HG03521 (cell line): ENCODE measurements around the gene KIAA0753.

Experiments
- ATAC-seq: cut with Tn5 transposase; IDR thresholded peaks from one replicate; pipeline ENCODE4 v1.9.1; 2021; ENCODE audit warnings: mild to moderate bottlenecking, moderate library complexity; ENCODE audit not compliant: unreplicated experiment

Gene KIAA0753

DNA sequence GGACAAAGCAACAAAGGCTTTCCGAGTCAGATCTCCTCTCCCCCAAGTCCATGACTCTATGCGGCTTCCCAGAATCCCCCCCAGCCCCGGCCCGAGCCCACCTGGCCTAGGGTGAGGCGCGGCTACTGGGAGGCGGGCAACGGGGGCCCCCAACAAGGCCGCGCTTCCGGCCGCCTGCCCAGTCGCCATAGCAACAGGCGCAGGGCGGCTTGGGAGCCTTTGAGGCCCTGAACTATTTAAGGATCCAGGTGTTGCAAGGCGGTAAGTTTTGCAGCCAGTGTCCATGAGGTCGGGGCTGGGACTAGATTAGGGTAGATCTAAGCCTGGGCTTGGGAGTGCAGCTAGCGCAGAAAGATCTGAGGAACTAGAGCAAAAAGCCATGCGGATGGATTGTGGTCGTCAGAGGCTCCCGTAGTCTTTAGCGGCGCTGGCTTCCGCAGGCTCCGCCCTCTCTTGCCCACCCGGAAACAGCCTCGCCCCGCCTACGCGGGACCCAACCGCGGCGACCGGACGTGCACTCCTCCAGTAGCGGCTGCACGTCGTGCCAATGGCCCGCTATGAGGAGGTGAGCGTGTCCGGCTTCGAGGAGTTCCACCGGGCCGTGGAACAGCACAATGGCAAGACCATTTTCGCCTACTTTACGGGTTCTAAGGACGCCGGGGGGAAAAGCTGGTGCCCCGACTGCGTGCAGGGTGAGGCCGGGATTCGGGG, at the start of gene KIAA0753, which contains the start of gene TXNDC17:
Gene KIAA0753 (minus strand): TSS at position 176 of the 711 bp plus-strand sequence. CDS start 5,608 bp downstream, outside the sequence.
Gene TXNDC17 (plus strand): TSS at position 525 of the 711 bp plus-strand sequence. CDS start 23 bp downstream, at position 548.
- peak; percentile 83 for ATAC-seq

GRCh38 chr17:6688944-6689343, 48.4 kb upstream of the KIAA0753 start:
- ATAC-seq = no peak

GRCh38 chr17:6686026-6686425, 45.5 kb upstream of the KIAA0753 start:
- no peak for ATAC-seq

- ATAC-seq = no peak
These were observed 44.6 kb upstream of the KIAA0753 start for GRCh38 chr17:6684881-6685767.

DNA sequence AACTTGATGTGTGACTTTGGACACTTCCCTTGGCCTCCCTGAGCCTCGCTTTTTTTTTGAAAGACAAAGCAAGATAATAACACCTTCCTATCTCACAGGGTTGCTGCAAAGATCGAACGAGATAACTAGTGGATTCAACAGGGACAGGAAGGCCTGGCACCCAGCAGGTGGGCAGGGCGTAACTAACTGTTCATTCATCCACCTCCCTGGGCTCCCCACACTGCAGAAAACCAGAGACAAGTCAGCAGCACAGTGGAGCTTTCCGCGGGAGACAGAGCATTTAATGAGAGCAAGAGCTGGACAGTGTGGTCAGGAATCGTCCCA, 43.9 kb upstream of the KIAA0753 start:
- ATAC-seq = no peak

DNA sequence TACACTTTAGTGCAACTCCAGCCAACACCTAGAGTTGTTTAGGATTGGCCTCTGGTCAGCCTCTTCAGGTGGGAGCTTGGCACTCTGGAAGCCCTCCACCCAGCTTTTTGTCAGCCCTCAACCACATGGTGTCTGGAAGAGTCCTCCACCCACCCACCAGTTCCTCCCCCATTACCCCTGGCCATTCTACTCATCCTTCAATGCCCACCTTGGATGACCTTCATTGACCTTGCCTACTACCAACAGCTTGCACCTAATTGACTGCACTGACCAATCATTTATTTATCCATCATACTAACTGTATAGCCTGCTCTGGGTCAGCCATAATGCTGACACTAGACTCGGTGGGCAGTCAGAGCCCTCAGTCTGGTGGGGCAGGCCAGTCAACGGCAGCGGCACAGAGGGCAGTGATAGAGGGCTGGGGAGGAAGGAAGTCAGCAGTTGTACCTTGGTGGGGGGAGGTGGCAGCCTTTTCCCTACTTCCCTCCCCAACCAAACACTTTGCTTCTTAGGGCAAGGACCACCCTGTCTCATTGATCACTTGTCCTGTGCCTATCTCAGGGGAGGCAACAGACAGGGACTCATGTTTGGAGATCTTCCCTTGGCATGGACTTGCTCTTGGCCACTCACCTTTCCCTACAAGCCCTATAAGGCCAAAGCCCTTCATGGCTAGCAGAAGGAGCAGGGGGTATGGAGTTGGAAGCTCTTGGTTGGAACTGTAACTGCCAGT, 43.4 kb upstream of the KIAA0753 start:
- ATAC-seq = no peak

- no peak for ATAC-seq
These were observed 42.7 kb upstream of the KIAA0753 start for GRCh38 chr17:6683081-6683684.

DNA sequence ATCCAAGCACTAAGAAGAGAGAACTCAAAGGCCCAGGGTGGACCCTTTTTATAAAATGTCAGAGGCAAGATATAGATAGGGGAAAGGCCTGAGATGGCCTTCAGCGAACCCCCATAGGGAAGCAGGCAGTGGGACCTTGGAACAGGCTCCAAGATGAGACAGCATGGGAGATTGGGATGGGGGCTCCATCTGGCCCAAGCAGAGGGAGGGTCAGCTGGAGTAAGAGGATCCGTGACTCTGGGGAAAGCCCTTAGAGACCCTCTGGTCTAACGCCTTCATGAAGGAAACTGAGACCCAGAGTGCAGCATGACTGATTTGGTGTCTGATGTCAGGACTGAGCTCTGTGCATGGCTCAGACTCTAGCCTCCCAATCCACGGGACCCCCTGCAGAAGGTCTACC, 41.8 kb upstream of the KIAA0753 start:
- ATAC-seq = no peak

DNA sequence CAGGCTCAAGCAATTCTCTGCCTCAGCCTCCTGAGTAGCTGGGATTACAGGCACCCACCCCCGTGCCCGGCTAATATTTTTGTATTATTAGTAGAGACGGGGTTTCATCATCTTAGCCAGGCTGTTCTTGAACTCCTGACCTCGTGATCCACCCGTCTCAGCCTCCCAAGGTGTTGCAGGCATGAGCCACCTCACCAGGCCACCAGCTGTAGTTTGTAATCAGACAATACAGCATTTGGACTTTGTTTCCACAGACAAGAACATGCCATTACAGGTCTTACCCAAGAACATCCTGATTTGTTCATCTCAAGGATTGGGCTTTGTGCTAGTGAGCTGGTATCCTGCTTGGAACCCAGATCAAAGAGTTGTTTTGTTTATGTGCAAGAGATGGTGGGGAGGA, 41.2 kb upstream of the KIAA0753 start:
- ATAC-seq = no peak

DNA sequence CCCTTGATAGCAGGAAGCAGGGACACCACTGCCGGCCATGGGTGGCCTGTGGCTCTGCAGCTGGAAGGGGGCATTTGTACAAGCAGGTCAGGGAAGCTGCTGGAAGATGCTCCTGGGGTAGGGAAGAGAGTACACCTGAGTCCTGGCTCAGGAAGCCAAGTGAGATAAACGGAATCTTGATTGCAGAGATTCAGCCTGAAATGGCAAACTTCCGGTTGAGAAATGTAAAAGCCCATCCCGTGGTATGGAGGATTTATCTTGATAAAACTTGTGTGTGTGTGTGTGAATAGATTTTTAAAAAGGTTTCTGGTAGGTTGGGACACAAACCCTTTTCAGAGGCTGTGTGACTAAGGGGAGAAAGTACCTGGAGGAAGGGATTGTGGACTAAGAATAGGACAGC, 40.7 kb upstream of the KIAA0753 start:
- no peak for ATAC-seq

DNA sequence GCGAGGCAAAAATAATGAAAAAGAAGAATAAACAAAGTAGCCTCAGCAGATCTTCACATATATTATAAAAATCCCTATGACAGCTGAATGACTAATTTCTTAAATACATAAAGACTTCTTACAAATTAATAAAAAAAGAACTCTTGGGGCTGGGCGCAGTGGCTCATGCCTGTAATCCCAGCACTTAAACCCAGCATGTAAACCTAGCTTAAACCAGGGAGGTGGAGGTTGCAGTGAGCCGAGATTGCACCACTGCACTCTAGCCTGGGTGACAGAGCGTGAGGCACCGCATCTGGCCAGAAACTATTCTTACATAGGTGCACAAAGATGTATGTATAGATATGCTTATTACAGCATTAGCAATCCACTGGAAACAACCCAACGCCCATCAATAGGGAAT, 38.7 kb upstream of the KIAA0753 start:
- ATAC-seq = no peak

GRCh38 chr17:6677946-6678345, 37.4 kb upstream of the KIAA0753 start:
- ATAC-seq = no peak

DNA sequence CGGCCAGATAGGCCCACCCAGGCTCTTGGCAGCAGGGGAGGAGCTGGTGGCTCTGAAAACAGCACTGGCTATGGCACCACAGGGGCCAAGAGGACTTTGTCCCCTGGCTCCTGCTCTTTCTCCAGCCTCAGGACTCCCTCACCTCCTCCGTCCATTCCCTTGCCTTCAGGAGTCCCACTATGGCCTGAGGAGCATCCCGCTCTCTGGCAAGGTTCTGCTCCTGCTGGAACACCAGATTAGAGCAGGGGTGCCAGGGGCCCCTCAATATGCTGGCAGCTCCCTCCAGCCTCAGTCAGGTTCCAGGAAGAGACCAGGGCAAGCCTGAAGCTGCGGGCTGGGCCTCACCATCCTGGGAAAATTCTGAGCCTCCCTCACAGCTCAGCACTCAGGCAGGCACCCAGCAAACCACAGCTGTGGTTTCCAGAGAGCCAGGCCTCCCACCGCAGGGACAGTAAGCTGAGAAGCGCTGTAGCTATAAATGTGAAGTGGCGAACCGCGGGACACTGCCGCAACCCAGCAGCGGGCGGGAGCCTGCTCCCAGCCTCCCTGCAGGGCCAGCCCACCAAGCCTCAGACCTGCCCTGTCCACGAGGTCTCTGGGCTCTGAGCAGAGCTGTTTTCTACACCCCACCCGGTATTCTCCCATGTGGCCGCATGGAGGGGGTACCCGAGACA, 36.8 kb upstream of the KIAA0753 start:
- ATAC-seq = no peak

DNA sequence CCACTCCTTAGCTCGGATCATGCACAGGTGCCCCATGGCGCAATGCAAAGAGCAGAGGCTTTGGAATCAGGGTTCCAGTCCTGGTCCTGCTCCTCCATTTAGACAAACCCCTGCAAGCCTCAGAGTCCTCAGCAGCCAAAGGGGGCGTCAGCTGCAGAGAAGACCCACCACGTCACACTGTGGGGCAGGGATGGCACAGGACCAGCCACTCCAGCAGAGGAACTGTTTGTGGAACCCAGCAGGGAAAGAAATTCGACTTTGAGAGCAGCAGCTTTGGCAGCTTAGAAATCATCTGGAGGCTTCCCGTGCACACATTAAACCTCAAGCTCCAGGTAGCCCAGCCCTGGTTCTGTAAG, 36.3 kb upstream of the KIAA0753 start:
- ATAC-seq = no peak

- ATAC-seq = no peak
These were observed 34.8 kb upstream of the KIAA0753 start for GRCh38 chr17:6675201-6675825.

DNA sequence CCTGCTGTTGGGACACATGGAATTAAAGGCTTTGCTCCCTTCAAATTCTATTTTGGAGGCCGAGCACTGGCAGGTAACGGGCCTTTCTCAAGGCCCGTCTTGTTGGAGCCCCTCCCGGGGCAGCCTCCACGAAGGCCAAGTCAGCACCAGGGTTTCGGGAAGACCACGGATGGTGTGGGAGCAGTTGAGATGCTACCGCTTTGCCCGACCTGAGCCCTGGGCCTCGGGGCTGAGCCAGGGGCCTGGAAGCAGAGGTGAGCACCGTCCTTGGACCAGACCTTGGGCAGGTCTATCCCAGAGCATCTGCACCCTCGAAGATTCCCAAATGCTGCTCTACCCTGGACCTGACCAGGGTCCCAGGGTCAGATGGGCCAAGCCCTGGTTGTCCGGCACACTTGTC, 34.1 kb upstream of the KIAA0753 start:
- no peak for ATAC-seq

GRCh38 chr17:6671431-6671830, 30.9 kb upstream of the KIAA0753 start:
- ATAC-seq = no peak

GRCh38 chr17:6670999-6671398, 30.5 kb upstream of the KIAA0753 start:
- no peak for ATAC-seq

DNA sequence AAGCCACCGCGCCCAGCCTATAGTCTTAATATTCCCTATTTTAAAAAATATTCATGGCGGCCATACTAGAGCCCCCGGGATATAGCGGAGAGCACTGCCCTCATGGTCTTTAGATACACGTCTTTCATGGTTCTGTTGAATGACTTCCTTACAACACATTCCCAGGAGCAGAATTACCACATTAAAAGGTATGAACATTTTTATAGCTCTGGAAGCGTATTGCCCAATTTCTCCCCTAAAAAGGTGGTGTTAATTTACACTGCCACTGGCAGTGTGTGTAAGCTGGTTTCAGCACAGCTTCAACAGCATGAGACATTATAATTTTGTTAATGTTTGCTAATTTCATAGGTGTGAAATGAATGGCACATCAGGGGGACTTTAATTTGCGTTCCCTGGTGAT, 30.1 kb upstream of the KIAA0753 start:
- no peak for ATAC-seq
